Activated T-helper 2 cell treated with anti-CD3 and anti-CD28 coated beads, Interferon-gamma antibody, Interleukin-2, Interleukin-4, amounts not matched to agents 10 μg/mL and 5 μg/mL and 100 μg/mL, durations not matched to agents 14 hours and 24 hours and 36 hours (primary cell): ENCODE results near the gene DSCAM. TPM values are rescaled to one million over a fixed set of nuclear protein-coding genes. Genes with fewer than 3 reads are reported as not detected.
"Not testable (repeated sequence)": the region's sequence is repeated elsewhere in the genome, so short reads cannot be mapped to it uniquely, and the experiment has no call there.

ENCODE experiments used
- DNase-seq: peaks from one replicate; pipeline ENCODE4 v3.0.0; 2021; ENCODE audit warnings: low spot score
- H3K27ac Mint-ChIP-seq: one replicate; pipeline ENCODE4 v1.8.0; 2021; ENCODE audit warnings: mixed read lengths
- H3K27me3 Mint-ChIP-seq: one replicate; pipeline ENCODE4 v1.8.0; 2021; ENCODE audit warnings: low read depth, mixed read lengths
- H3K36me3 Mint-ChIP-seq: one replicate; pipeline ENCODE4 v1.8.0; 2021; ENCODE audit warnings: low read depth, mixed read lengths
- H3K4me1 Mint-ChIP-seq: one replicate; pipeline ENCODE4 v1.8.0; 2021; ENCODE audit warnings: low read depth, mixed read lengths
- H3K4me3 Mint-ChIP-seq: one replicate; pipeline ENCODE4 v1.8.0; 2021; ENCODE audit warnings: low read depth, mild to moderate bottlenecking, moderate library complexity, mixed read lengths
- H3K9me3 Mint-ChIP-seq: one replicate; pipeline ENCODE4 v1.8.0; 2021; ENCODE audit warnings: mixed read lengths
- intact Hi-C: fragments of 100-400 bp; cut with micrococcal nuclease; formaldehyde crosslinking; loops from one replicate; pipeline ENCODE4 v1.15.1; 2023
- total RNA-seq: library from RNA; stranded (reverse); gene quantifications from 2 replicates; pipeline ENCODE4 v1.2.3, GENCODE V29; 2022

DSCAM gene
- total RNA-seq, 1 donor from 2014 or later, result not detected

DNA sequence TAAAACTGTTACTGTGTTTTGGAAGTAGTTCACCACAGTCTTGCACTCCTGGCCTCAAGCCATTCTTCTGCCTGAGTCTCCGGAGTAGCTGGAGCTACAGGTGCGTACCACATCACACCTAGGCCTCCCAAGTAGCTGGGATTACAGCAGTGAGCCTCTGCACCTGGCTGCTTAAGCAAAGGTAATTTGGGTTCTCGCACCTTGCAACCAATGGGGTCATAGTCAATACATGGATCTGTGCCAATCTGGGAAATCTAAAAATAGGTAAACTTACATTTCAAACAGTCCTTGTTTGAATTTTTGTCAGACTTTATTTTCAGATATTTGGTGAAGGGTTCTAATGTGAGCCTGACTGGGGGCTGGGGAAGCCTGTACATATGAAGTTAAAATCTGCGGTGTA lies 513.2 kb downstream of the DSCAM start:
- Mint-ChIP-seq H3K27me3 (no peaks in the 10 kb centered on the region), H3K4me1 (no peaks in the 10 kb centered on the region)
- intact Hi-C loops, result no loop called here

DNA sequence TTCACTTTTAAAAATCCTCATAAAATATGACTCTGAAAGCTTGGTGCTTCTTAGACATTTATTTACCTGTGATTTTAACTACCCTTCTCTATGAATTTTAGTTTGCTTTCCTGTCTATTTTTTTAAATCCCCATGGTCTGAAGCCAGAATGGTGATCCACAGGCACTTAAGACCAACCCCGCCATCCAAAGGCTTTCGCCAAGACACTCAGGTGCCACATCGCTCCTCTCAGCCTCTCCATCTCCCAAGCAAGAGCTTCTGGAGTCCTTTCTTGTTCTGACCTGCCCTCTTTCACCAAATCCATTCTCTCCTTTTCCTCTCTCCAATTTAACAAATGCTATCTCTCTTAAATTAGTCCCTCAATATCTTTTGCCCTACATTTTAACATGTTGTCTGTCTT lies 515.2 kb downstream of the DSCAM start:
- Mint-ChIP-seq H3K4me3 (no peak overlapping the region), H3K4me1 (no peaks in the 10 kb centered on the region), H3K9me3 (peaks cover 7% of the 10 kb centered on the region), H3K27ac (no peak overlapping the region), H3K36me3 (no peaks in the 10 kb centered on the region), H3K27me3 (no peaks in the 10 kb centered on the region)
- intact Hi-C loops, result no loop called here
- DNase-seq, result no peak

More for the DNA sequence above, 513.2 kb downstream of the DSCAM start:
- DNase-seq, result no peak
- no peak overlapping the region for H3K4me3 Mint-ChIP-seq
- peaks cover 7% of the 10 kb centered on the region for H3K9me3 Mint-ChIP-seq
- no peak overlapping the region for H3K27ac Mint-ChIP-seq
- H3K36me3 Mint-ChIP-seq, result no peaks in the 10 kb centered on the region

DNA sequence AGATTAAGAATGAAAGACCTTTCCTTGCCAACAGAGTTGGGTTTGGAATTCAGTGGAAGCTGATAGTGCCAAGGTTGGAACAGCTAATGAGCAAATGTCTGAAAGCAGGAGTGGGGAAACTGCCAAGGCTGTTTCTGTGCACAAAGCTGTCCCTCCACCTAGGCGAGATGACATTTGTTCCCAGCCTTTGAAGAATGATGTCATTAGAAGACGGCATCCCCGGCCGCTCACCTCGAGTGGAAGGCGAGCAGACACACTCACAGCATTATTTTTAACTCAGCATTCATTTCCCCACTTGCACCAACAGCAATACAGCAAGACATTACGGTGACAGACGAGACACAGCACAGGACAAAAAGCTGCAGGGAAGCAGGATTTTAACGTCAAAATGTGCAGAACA lies 515.8 kb downstream of the DSCAM start:
- Mint-ChIP-seq H3K4me3 (no peak overlapping the region), H3K9me3 (peaks cover 11% of the 10 kb centered on the region), H3K27me3 (no peaks in the 10 kb centered on the region), H3K4me1 (no peaks in the 10 kb centered on the region), H3K27ac (no peak overlapping the region), H3K36me3 (no peaks in the 10 kb centered on the region)
- intact Hi-C loops, result no loop called here
- no peak for DNase-seq

DNA sequence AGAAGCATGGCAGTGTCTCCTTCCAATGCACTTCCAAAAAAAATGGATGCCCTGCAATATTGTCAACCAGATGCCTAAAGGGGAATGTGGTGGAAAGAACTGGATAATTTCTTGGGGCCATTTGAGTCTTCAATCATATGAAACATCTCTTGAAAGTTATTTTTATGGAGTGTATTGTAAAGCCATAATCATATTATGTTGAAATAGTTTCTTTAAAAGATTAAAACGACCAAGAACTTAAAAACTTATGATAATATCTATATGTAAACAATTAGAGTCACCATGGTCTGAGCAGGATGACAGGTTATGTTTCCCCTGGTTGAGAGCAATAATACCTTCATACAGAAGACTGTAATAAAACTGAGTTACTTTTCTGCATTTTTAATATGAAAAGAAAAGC lies 522.6 kb downstream of the DSCAM start:
- no peaks in the 10 kb centered on the region for H3K36me3 Mint-ChIP-seq
- no peaks in the 10 kb centered on the region for H3K27me3 Mint-ChIP-seq
- intact Hi-C loops, result no loop called here
- H3K4me1 Mint-ChIP-seq, result no peaks in the 10 kb centered on the region
- no peak overlapping the region for H3K4me3 Mint-ChIP-seq
- peaks cover 37% of the 10 kb centered on the region for H3K9me3 Mint-ChIP-seq
- no peak for DNase-seq
- no peak overlapping the region for H3K27ac Mint-ChIP-seq

DNA sequence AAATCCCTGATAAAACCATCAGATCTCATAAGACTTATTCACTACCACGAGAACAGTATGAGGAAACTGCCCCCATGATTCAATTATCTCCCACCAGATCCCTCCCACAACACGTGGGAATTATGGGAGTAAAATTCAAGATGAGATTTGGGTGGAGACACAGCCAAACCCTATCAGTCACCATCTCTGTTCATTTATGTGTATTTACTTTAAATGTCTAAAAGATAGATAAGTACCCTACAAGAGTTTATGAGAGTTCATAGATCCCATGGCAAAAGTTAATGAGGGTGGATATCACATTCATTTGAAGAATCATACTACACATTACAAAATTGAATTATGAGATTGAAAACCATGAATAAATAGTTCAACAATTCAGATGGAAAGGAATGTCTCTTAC lies 526.2 kb downstream of the DSCAM start:
- H3K27me3 Mint-ChIP-seq, DNase-seq, H3K36me3 Mint-ChIP-seq, H3K27ac Mint-ChIP-seq, intact Hi-C loops, H3K4me1 Mint-ChIP-seq, H3K4me3 Mint-ChIP-seq: not testable (repeated sequence)
- peaks cover 37% of the 10 kb centered on the region for H3K9me3 Mint-ChIP-seq

DNA sequence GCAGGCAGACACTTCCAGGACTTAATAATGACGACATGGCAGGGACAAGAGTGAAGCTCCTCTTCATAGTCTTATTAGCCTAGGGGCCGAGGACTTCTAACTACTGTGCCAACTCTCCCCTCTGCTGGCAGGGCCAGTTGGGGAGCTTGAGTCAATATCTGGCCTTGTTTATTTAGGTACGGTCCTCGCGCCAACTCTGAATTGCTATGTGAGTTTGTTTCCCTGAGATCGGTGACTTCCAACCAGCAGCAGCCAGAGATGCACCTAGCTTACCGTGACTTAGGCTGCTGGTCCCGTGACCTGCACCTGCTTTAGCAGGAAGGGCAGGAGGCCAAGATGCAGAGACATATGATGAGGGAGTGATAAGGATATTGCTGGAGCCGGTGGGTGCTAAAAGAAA lies 528.6 kb downstream of the DSCAM start:
- Mint-ChIP-seq H3K4me1 (no peaks in the 10 kb centered on the region), H3K4me3 (no peak overlapping the region), H3K27me3 (no peaks in the 10 kb centered on the region), H3K27ac (no peak overlapping the region), H3K9me3 (peaks cover 38% of the 10 kb centered on the region), H3K36me3 (no peaks in the 10 kb centered on the region)
- intact Hi-C loops, result no loop called here
- no peak for DNase-seq

DNA sequence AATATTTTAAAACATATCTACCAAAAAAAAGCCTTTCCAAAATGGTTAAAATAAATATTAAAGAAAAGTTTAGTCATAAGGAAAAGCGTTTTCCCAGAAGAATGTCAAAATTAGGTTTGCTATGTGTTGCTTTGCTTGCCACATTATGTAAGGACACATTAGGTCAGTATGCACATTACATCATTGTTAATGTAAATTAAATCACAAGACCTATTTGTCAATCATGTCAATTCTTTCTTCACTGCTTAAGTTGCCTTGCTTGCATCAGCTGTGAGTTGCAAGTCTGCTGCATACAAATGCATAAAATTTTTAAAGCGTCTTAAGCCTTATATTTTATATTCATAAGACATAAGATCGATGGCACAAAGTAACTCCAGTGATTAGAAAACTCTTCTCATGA lies 530.9 kb downstream of the DSCAM start:
- no peak for DNase-seq
- no peak overlapping the region for H3K27ac Mint-ChIP-seq
- H3K36me3 Mint-ChIP-seq, result no peaks in the 10 kb centered on the region
- H3K27me3 Mint-ChIP-seq, result no peaks in the 10 kb centered on the region
- intact Hi-C loops, result no loop called here
- H3K4me3 Mint-ChIP-seq, result no peak overlapping the region
- no peaks in the 10 kb centered on the region for H3K4me1 Mint-ChIP-seq
- peaks cover 28% of the 10 kb centered on the region for H3K9me3 Mint-ChIP-seq

DNA sequence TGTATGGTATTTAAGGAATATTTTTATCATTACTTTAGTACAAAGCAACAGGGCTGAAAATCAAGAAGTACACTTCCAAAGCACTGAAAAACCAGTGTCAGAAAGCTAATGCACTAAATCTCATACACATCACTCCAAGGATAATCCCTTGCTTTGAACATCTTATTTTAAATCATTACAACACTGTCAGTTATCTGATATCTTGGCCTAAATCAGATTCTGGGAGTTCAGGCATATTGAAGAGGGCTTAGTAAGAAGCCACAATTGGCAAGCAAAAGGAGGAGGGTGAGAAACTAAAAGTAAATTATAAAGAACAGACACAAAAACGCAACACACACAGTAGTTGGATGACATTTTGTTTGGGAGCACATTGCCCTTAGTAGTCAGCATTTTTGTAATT lies 531.3 kb downstream of the DSCAM start:
- H3K4me3 Mint-ChIP-seq, result no peak overlapping the region
- no peak overlapping the region for H3K27ac Mint-ChIP-seq
- intact Hi-C loops, result no loop called here
- no peak for DNase-seq
- H3K4me1 Mint-ChIP-seq, result no peaks in the 10 kb centered on the region
- H3K9me3 Mint-ChIP-seq, result peaks cover 27% of the 10 kb centered on the region
- no peaks in the 10 kb centered on the region for H3K27me3 Mint-ChIP-seq
- H3K36me3 Mint-ChIP-seq, result no peaks in the 10 kb centered on the region

DNA sequence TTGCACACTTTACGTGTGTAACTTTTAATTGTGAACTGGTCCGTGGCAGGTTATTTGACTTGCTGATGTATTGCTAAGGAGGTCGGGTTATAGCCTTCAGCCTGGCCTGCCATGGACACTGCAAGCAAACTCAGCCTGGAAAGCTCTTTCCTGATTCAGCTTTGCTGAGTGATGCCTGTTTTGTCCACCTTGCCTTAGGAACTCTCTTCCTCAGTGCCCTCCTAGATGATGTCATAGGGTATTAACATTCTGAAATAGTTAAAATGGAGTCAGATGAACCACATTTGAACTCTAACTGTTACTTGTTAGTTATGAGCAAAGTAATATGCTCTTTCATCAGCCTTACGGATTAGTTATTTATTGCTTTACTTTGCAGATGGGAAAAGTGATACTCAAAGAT lies 533.7 kb downstream of the DSCAM start:
- DNase-seq, result no peak
- Mint-ChIP-seq H3K4me1 (no peaks in the 10 kb centered on the region), H3K36me3 (no peaks in the 10 kb centered on the region), H3K27me3 (no peaks in the 10 kb centered on the region), H3K4me3 (no peak overlapping the region), H3K9me3 (peaks cover 37% of the 10 kb centered on the region), H3K27ac (no peak overlapping the region)
- intact Hi-C loops, result no loop called here

DNA sequence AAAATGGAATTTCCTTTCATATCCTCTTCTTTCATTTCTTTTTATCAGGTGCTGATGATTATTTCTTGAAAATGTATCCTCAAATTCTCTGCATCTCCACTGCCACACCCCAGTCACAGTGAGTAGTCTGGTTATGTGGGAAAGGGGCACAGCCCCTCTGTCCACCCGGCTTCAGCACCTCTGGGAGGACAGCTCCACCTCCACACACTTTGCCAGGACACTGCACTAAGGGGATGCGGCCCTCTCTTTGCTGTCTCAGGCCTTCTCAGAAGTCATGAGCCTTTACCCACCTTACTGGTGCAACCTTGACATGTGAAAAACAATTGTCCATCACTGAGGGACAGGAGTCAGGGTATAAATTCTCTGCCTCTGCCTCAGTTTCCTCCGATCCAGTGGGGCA lies 546.7 kb downstream of the DSCAM start:
- Mint-ChIP-seq H3K36me3 (no peaks in the 10 kb centered on the region), H3K27me3 (no peaks in the 10 kb centered on the region), H3K27ac (no peak overlapping the region), H3K4me1 (no peaks in the 10 kb centered on the region), H3K9me3 (peaks cover 58% of the 10 kb centered on the region), H3K4me3 (no peak overlapping the region)
- intact Hi-C loops, result no loop called here
- DNase-seq, result no peak

DNA sequence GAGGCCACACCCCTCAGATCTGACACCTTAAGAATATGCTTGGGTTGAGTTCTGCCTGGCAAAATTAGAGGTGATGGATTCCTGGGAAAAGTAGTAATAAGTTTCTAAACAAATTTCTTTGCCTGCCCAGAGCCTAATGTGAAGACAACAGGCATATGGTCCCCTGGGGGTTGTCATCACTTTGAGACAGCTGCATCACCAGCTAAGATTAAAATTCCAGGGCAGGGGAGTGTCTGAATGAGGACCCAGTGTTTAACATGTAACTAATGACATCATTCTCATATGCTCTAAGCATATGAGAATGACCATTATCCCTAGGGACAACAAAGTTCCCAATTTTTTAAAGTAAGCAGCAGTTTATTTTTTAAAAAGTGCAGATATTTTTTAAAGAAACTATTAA lies 547.5 kb downstream of the DSCAM start:
- H3K4me3 Mint-ChIP-seq, result no peak overlapping the region
- intact Hi-C loops, result no loop called here
- no peaks in the 10 kb centered on the region for H3K4me1 Mint-ChIP-seq
- no peaks in the 10 kb centered on the region for H3K36me3 Mint-ChIP-seq
- H3K27ac Mint-ChIP-seq, result no peak overlapping the region
- no peak for DNase-seq
- peaks cover 53% of the 10 kb centered on the region for H3K9me3 Mint-ChIP-seq
- no peaks in the 10 kb centered on the region for H3K27me3 Mint-ChIP-seq

DNA sequence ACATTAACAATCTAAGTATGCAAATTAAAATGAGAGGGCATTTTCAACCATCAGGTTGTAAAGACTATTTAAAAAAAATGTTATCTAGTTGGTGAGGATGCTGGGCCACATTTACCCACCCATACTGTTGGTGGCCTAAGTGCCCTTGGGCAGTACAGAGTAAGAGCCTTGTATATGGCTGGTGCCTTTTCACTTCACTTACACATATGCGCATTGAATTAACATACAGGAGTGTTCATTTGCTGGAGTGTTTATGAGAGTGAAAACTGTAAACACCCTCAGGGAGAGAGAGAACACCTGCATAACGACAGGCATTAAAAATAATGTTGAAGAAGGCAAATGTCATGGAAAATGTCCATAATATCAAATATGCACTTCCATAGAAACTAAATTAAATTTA lies 552.6 kb downstream of the DSCAM start:
- H3K27me3 Mint-ChIP-seq, result no peaks in the 10 kb centered on the region
- no peak for DNase-seq
- peaks cover 37% of the 10 kb centered on the region for H3K9me3 Mint-ChIP-seq
- H3K27ac Mint-ChIP-seq, result no peak overlapping the region
- no peaks in the 10 kb centered on the region for H3K4me1 Mint-ChIP-seq
- H3K36me3 Mint-ChIP-seq, result no peaks in the 10 kb centered on the region
- intact Hi-C loops, result no loop called here
- no peak overlapping the region for H3K4me3 Mint-ChIP-seq

DNA sequence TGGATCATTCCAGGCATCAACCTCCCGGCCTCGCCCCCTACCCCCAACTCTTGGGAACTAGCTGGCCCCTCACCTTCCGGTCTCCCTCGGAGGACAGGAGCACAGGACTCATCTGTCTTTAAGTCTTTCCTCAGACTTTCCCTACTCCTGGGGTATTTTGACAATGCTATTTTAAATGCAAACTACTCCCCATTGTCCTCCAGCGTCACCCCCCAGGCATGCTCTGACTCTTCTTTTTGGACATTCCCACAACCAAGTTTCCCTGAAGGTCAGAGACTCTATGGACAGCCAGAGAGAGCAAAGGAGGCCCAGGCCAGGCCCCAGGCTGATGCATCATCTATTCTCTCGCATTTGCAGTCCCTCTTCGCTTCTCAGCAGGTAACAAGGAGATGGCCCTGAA lies 555.4 kb downstream of the DSCAM start:
- Mint-ChIP-seq H3K4me3 (no peak overlapping the region), H3K36me3 (no peaks in the 10 kb centered on the region), H3K4me1 (no peaks in the 10 kb centered on the region), H3K27me3 (no peaks in the 10 kb centered on the region), H3K9me3 (peaks cover 36% of the 10 kb centered on the region), H3K27ac (no peak overlapping the region)
- intact Hi-C loops, result no loop called here
- DNase-seq, result no peak

DNA sequence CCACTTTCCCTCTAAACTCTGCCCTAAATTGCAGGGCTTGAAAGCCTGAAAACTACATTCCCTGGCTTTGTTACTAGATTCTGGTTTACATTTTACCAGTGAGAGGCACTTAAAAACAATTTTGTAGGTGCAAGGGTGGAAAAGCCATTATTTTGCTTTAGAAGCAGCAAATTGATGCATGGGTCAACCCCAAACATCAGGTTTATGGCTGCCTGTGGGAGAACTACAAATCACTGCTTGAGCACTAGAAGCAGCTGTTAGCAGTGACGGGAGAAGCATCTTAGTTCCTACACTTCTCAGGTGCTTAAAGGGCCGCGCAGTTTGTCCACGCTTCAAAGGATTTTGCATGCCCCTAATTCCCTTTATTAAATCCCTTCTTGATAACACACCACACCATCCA lies 562.5 kb downstream of the DSCAM start:
- Mint-ChIP-seq H3K4me3 (no peak overlapping the region), H3K27me3 (no peaks in the 10 kb centered on the region), H3K4me1 (no peaks in the 10 kb centered on the region), H3K9me3 (peaks cover 22% of the 10 kb centered on the region), H3K36me3 (no peaks in the 10 kb centered on the region), H3K27ac (no peak overlapping the region)
- DNase-seq, result no peak
- intact Hi-C loops, result no loop called here
